HG03575 (cell line): Measurements from ENCODE around the gene C4B.
"Not testable (repeated sequence)": the region's sequence is repeated elsewhere in the genome, so short reads cannot be mapped to it uniquely, and the experiment has no call there.

Experiments
- ATAC-seq: cut with Tn5 transposase; IDR thresholded peaks from one replicate; pipeline ENCODE4 v1.9.1; 2021; ENCODE audit not compliant: unreplicated experiment, insufficient number of reproducible peaks, low FRiP score; ENCODE audit errors: extremely low read depth

C4B gene

DNA sequence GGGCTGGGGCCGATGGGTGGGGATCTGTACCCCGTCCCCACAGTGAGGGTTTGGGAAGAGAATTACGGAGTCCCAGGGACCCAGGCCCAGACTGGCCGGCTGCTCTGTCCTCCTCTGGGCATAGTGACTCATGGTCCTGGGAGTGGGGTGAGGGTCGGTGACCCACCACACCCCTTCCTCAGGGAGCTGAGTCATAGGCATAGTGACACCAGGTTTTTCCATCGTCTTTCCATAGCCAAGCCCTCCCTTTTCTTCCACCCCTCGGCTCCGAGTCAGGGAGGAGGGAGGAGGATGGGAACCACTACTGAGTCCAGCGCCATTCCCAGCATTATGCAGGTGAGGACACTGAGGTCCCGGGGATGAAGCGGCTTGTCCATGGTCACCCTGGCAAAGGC, 32.5 kb downstream of the C4B start:
- no peak for ATAC-seq

DNA sequence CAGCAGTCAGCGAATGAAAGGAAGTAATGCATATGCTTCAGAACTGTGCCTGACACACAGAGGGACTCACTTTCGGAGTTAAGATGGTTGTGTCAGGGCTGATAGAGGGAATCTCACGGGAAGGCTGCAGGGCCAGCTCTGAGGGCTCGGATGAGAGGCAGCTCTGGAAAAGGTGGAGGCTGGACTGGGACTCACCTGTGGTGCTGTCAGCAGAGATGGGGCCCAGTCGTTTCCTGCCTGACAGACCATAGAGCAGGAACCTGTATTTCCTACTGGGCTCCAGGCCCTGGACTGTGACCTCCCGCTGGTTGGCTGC, 32.9 kb downstream of the C4B start:
- ATAC-seq = no peak

DNA sequence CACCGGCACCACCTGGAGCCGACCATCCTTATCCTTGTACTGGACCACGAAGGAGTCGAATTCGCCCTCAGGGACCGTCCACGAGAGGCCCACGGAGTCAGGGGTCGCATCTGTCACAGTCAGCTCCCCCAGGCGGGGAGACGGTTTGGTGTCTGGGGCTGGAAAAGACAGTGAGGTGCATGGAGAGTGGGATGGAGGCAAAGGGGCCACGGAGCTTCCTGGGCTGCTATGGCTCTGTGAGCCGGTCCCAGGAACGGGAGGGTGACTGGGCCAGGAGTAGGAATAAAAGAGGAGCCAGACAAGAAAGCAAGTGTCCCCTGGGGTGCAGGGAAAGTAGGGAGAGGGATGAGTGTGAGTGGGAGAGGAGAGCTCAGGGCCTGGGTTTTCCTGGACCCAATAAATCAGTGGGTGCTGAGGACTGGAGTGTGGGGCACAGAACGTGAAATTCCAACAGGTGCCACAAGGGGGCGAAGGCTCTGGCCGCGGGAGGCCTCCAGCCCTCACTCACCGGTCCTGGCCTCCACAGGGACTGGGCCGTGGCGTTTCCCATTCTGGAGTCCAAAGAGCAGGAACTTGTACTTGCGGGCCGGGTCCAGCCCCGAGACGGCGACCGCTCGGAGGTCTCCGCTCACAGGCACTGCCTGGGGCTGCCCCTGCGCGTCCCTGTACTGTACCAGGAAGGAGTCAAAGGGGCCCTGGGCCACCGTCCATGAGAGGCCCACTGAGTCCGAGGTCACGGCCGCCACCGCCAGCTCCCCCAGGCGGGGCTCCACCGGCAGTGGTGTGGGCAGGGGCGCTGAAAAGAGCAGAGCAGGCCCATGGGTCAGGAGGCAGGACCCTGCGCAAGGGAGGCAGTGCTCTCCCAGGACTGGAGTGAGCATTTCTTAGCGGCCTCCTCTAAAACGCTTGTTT, 33.5 kb downstream of the C4B start:
- no peak for ATAC-seq

DNA sequence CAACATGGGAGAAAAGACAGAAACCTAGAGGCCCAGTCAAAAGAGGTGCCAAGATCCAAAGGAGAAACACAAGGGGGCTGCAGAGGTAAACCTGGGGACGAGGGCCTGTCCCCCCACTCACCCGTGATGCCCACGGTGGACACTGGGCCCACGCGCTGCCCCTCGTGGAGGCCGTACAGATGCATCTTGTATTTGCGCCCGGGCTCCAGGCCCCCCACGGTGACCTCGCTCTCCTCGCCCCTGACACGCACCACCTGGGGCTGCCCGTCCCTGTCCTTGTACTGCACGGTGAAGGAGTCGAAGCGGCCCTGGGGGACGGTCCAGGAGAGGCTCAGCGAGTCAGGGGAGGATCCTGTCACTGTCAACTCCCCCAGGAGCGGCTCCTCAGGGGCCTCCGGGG, 34.6 kb downstream of the C4B start:
- not testable (repeated sequence) for ATAC-seq

DNA sequence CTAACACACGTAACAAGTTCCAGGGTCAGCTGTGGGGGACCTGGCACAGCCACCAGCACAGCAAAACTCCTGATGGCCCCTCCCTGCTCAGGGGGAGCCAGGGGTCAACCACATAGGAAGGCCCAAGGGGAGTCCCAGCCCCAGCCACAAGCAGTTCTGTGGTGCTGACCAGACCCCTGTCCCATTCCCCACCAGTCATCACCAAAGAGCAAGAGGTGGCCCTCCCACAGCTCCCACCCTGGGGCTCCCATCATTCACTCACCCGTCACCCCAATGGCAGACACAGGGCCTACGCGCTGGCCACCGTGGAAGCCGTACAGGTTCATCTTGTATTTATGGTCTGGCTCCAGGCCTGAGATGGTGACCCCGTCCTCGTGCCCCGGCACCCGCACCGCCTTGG, 35.1 kb downstream of the C4B start:
- not testable (repeated sequence) for ATAC-seq

DNA sequence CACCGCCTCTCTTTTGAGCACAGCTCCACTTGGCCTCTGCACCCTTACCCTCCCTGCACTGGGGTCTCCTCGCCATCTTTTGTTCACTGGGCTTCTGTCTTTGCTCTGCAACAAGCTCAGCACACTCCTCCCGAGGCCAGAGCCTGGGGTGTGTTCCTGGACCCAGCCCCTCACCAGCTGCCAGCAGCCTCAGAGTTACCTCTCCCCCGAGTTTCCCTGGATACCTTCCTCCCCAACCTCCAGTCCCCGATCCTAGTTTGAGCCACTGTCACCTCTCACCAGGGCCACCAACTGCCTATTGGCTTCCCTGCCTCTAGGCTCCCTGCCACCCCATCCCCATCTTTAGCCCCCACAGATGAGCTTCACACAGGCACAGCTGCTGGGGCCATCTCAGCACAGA, 36.0 kb downstream of the C4B start:
- ATAC-seq = no peak

DNA sequence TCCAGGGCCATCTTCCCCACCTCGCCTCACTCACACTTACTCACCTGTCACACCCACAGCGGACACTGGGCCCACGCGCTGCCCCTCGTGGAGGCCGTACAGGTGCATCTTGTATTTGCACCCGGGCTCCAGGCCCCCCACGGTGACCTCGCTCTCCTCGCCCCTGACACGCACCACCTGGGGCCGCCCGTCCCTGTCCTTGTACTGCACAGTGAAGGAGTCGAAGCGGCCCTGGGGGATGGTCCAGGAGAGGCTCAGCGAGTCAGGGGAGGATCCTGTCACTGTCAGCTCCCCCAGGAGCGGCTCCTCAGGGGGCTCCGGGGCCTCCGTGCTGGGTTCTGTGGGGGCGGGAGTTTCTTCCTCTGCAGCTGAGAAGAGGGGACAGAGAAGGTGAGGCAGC, 38.0 kb downstream of the C4B start:
- ATAC-seq = not testable (repeated sequence)

DNA sequence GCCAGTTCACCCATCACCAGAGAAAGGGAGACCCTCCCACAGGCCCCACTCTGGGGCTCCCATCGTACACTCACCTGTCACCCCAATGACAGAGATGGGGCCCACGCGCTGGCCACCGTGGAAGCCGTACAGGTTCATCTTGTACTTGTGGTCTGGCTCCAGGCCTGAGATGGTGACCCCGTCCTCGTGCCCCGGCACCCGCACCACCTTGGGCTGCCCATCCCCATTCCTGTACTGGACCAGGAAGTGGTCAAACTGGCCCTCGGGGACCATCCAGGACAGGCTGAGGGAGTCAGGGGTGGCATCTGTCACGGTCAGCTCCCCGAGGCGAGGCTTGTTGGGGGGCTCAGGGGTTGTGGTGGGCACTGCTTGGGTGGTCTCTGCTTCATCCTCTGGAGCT, 38.7 kb downstream of the C4B start:
- not testable (repeated sequence) for ATAC-seq

DNA sequence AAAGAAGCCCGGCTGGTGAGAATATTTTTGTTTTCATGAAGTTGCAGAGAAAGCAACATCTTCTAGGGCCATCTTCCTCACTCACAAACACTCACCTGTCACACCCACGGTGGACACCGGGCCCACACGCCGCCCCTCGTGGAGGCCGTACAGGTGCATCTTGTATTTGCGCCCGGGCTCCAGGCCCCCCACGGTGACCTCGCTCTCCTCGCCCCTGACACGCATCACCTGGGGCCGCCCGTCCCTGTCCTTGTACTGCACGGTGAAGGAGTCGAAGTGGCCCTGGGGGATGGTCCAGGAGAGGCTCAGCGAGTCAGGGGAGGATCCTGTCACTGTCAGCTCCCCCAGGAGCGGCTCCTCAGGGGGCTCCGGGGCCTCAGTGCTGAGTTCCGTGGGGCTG, 41.2 kb downstream of the C4B start:
- not testable (repeated sequence) for ATAC-seq

DNA sequence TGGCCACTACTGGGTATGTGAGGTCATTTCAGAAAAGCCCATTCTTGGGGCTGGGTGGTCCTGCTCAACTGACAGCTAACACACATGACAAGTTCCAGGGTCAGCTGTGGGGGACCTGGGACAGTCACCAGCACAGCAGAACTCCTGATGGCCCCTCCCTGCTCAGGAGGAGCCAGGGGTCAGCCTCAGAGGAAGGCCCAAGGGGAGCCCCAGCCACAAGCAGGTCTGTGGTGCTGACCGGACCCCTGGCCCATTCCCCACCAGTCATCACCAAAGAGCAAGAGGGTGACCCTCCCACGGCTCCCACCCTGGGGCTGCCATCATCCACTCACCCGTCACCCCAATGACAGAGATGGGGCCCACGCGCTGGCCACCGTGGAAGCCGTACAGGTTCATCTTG, 41.7 kb downstream of the C4B start:
- no peak for ATAC-seq

DNA sequence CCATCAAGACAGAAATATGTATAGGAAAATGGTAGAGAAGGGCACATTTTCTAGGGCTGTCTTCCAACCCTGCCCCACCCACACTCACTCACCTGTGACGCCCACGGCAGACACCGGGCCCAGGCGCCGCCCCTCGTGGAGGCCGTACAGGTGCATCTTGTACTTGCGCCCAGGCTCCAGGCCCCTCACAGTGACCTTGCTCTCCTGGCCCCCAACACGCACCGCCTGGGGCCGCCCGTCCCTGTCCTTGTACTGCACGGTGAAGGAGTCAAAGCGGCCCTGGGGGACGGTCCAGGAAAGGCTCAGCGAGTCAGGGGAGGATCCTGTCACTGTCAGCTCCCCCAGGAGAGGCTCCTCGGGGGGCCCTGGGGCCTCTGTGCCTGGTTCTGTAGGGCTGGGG, 43.4 kb downstream of the C4B start:
- ATAC-seq = no peak

DNA sequence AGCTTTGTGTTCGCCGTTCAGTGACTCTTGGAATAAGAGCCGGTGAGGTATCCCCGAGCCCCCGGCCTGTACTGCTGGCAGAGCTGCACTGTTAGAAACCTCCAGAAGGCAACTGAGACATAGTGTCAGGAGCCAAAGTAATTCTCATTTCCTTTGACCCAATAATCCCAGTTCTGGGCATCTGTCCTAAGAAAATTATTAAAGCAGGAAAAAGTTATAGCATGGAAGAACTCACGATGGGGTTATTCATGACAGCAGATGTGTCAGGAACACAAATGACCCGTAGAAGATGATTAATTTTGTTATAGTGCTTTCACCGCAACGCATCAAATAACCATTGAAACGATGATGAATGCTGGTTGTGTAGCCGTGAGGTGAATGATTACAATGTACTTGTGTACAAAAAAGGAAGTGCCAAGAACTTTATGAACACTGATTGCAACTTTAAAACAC, 43.9 kb downstream of the C4B start:
- no peak for ATAC-seq

DNA sequence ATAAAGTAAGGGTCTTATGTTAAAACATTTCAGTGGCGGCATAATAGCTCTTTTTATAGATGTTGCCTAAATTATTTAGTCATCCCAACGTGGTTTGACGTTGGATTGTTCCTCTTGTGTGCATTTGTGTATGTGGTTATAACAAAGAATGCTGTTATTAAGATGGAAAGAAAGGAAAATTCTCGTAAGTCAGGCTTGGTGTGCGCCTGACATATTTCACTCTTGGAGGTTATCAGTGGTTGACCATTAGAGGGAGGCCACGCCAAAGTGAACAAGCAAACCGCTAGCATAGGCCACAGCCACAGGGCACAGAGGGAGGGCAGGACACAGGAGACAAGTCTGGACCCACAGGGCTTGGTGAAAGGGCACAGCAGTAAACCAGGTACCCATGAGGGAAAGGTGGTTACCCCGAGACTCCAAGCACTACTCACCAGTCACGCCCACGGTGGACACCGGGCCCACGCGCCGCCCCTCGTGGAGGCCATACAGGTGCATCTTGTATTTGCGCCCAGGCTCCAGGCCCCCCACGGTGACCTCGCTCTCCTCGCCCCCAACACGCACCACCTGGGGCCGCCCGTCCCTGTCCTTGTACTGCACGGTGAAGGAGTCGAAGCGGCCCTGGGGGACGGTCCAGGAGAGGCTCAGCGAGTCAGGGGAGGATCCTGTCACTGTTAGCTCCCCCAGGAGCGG, 46.5 kb downstream of the C4B start:
- no peak for ATAC-seq

DNA sequence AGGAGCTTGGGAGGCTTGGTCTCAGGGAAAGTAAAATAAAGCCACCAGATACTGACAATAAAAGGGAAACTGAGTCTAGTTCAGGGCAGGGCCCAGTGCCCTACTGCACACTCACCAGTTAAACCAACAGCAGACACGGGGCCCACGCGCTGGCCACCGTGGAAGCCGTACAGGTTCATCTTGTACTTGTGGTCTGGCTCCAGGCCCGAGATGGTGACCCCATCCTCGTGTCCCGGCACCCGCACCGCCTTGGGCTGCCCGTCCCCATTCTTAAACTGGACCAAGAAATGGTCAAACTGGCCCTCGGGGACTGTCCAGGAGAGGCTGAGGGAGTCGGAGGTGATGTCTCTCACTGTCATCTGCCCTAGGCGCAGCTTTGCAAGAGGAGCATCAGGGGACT, 50.1 kb downstream of the C4B start:
- ATAC-seq = no peak

DNA sequence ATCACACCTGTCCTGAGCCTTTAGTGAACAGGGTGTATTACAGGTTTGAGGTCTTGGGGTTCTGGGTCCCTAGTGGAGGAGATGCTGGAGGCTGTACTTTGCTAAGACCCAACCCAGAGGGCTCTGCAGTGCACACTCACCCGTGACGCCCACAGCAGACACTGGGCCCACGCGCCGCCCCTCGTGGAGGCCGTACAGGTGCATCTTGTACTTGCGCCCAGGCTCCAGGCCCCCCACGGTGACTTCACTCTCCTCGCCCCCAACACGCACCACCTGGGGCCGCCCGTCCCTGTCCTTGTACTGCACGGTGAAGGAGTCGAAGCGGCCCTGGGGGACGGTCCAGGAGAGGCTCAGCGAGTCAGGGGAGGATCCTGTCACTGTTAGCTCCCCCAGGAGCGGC, 52.9 kb downstream of the C4B start:
- ATAC-seq = not testable (repeated sequence)

DNA sequence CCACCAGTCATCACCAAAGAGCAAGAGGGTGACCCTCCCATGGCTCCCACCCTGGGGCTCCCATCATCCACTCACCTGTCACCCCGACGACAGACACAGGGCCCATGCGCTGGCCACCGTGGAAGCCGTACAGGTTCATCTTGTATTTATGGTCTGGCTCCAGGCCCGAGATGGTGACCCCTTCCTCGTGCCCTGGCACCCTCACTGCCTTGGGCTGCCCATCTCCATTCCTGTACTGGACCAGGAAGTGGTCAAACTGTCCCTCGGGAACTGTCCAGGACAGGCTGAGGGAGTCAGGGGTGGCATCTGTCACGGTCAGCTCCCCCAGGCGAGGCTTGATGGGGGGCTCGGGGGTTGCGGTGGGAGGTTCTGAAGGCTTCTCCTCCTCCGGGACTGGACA, 53.7 kb downstream of the C4B start:
- ATAC-seq = not testable (repeated sequence)

DNA sequence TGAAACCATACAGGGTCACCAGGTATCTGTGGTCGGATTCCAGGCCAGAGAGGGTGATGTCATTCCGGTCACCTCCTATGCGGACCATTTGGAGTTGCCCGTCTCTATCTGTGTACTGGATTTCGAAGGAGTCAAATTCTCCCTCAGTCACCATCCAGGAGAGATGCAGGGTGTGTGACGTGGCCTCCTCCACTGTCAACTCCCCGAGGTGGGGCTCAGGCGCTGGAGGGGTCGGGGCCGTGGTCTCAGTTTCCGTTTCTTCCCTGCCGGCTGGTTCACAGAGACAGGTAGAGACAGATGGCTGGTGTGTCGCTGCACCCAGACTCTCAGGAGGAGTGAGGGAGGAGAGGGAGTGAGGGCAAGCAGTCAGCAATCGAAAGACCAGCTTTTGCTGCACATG, 54.3 kb downstream of the C4B start:
- ATAC-seq = no peak

DNA sequence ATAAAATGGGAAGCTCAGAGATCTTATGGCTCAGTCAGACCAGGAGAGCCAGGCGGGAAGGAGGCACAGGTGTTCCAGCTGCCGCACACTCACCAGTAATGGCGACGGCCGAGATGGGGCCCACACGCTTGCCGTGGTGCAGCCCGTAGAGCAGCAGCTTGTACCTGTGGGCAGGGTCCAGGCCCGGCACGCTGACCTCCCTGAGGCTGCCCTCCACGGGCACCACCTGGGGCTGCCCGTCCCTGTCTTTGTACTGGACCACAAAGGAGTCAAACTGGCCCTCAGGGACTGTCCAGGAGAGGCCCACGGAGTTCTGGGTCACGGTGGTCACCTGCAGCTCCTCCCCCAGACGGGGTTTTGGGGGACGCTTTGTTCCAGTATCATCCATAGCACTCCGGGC, 54.9 kb downstream of the C4B start:
- no peak for ATAC-seq

DNA sequence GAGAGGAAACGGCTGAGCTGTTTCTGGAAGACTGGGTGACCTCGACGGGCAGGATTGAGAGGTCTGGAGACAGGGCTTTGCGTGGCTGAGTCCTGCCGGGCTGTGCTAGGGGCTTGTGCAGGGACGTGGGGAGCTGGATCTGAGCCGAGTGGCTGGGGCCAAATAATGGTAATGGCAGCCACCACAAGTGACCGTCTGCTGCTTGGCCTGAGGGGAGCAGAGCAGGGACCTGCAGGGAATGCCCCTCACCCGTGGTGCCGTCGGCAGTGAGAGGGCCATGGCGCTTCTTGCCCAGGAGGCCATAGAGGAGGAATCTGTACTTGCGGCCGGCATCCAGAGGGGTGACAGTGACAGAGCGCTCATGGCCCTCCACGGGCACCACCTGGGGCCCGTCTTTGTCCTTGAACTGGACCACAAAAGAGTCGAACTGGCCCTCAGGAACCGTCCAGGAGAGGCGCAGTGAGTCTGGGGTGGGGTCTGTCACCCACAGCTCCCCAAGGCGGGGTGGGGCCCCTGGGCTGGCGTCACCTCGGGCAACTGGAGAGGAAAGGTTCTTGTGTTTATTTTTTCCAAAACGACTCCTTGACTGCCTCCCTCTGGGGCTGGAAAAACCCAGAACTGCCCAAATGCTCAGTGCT, 55.4 kb downstream of the C4B start:
- ATAC-seq = no peak
